ACC112 (cell line): Measurements from ENCODE around the gene FUS.
A peak's percentile ranks its signal among the peaks of the same experiment; 100 is the strongest.
"Not testable (repeated sequence)": the region's sequence is repeated elsewhere in the genome, so short reads cannot be mapped to it uniquely, and the experiment has no call there.

Experiments used
- H2AFZ ChIP-seq: fragments of 200-600 bp; sonication (generic); one replicate; pipeline ENCODE4 v1.6.0; 2017; ENCODE audit warnings: antibody characterized with exemption, low read length; ENCODE audit not compliant: unreplicated experiment
- H3K27ac ChIP-seq: fragments of 200-600 bp; sonication (generic); 2 replicates; pipeline ENCODE4 v1.5.1; 2014; ENCODE audit warnings: low read depth, mild to moderate bottlenecking, antibody characterized with exemption, low read length, moderate library complexity
- H3K27me3 ChIP-seq: fragments of 200-600 bp; sonication (generic); 2 replicates; pipeline ENCODE4 v1.6.1; 2014; ENCODE audit warnings: mild to moderate bottlenecking, antibody characterized with exemption, low read length, moderate library complexity, mixed read lengths; ENCODE audit not compliant: insufficient read depth
- H3K36me3 ChIP-seq: fragments of 200-600 bp; sonication (generic); 2 replicates; pipeline ENCODE4 v1.6.1; 2016; ENCODE audit warnings: mild to moderate bottlenecking, antibody characterized with exemption, low read length, moderate library complexity, mixed read lengths; ENCODE audit not compliant: insufficient read depth
- H3K4me1 ChIP-seq: fragments of 200-600 bp; sonication (generic); one replicate; pipeline ENCODE4 v1.6.1; 2016; ENCODE audit warnings: low read length, mixed read lengths; ENCODE audit not compliant: insufficient read depth, unreplicated experiment, control insufficient read depth
- H3K4me3 ChIP-seq: fragments of 200-600 bp; sonication (generic); 2 replicates; pipeline ENCODE4 v1.5.1; 2014; ENCODE audit warnings: mild to moderate bottlenecking, low read depth, low read length
- H3K79me2 ChIP-seq: fragments of 200-600 bp; sonication (generic); one replicate; pipeline ENCODE4 v1.6.0; 2016; ENCODE audit warnings: low read length; ENCODE audit not compliant: control insufficient read depth, unreplicated experiment, insufficient read depth

Gene FUS

GRCh38 chr16:31144418-31144817 lies 35.5 kb upstream of the FUS start:
- not testable (repeated sequence) for H2AFZ ChIP-seq, H3K4me3 ChIP-seq, H3K36me3 ChIP-seq, H3K79me2 ChIP-seq, H3K27ac ChIP-seq
- Histone ChIP-seq H3K27me3 (peaks cover 33% of the 10 kb centered on the region), H3K4me1 (peaks cover 25% of the 10 kb centered on the region)

- Histone ChIP-seq H3K4me1 (peaks cover 19% of the 10 kb centered on the region), H3K27me3 (peaks cover 37% of the 10 kb centered on the region), H2AFZ (no peak overlapping the region), H3K79me2 (no peaks in the 10 kb centered on the region), H3K27ac (no peak overlapping the region), H3K36me3 (no peaks in the 10 kb centered on the region), H3K4me3 (no peak overlapping the region)
Measured at GRCh38 chr16:31145398-31145990, 34.4 kb upstream of the FUS start.

- H3K4me1 ChIP-seq: peaks cover 6% of the 10 kb centered on the region
- no peaks in the 10 kb centered on the region for H3K36me3 ChIP-seq
- H3K27me3 ChIP-seq: peaks cover 37% of the 10 kb centered on the region
- no peak overlapping the region for H3K27ac ChIP-seq
- H3K4me3 ChIP-seq: no peak overlapping the region
- H2AFZ ChIP-seq: no peak overlapping the region
- H3K79me2 ChIP-seq: no peaks in the 10 kb centered on the region
Measured at GRCh38 chr16:31147574-31147973, 32.4 kb upstream of the FUS start.

GRCh38 chr16:31148281-31148728 lies 31.6 kb upstream of the FUS start:
- Histone ChIP-seq H3K36me3 (no peaks in the 10 kb centered on the region), H2AFZ (no peak overlapping the region), H3K27ac (no peak overlapping the region), H3K79me2 (no peaks in the 10 kb centered on the region), H3K4me3 (no peak overlapping the region), H3K4me1 (peaks cover under 1% of the 10 kb centered on the region), H3K27me3 (peaks cover 37% of the 10 kb centered on the region)

- no peak overlapping the region for H3K27ac ChIP-seq
- H2AFZ ChIP-seq: no peak overlapping the region
- H3K36me3 ChIP-seq: no peaks in the 10 kb centered on the region
- H3K4me3 ChIP-seq: no peak overlapping the region
- H3K27me3 ChIP-seq: peaks cover 37% of the 10 kb centered on the region
- H3K4me1 ChIP-seq: no peaks in the 10 kb centered on the region
- H3K79me2 ChIP-seq: no peaks in the 10 kb centered on the region
Measured at GRCh38 chr16:31148896-31149295, 31.0 kb upstream of the FUS start.

- H3K4me3 ChIP-seq: no peak overlapping the region
- H2AFZ ChIP-seq: no peak overlapping the region
- peaks cover 37% of the 10 kb centered on the region for H3K27me3 ChIP-seq
- H3K4me1 ChIP-seq: no peaks in the 10 kb centered on the region
- H3K79me2 ChIP-seq: no peaks in the 10 kb centered on the region
- no peaks in the 10 kb centered on the region for H3K36me3 ChIP-seq
- H3K27ac ChIP-seq: no peak overlapping the region
Measured at GRCh38 chr16:31149332-31149731, 30.6 kb upstream of the FUS start.

GRCh38 chr16:31149894-31150890 lies 29.7 kb upstream of the FUS start, which contains the start of gene PRSS36:
TSS of gene PRSS36 (minus strand) at chr16:31150066. CDS start at chr16:31150035, 31 bp downstream.
- no peak within 1 kb of the TSS for H3K27ac ChIP-seq
- H2AFZ ChIP-seq: no peak within 1 kb of the TSS
- no peaks in the 10 kb centered on the region for H3K36me3 ChIP-seq
- peaks cover 37% of the 10 kb centered on the region for H3K27me3 ChIP-seq
- no peaks in the 10 kb centered on the region for H3K79me2 ChIP-seq
- no peaks in the 10 kb centered on the region for H3K4me1 ChIP-seq
- H3K4me3 ChIP-seq: no peak within 1 kb of the TSS

- H3K4me1 ChIP-seq, H3K27ac ChIP-seq, H3K4me3 ChIP-seq, H3K36me3 ChIP-seq, H2AFZ ChIP-seq, H3K79me2 ChIP-seq: not testable (repeated sequence)
- H3K27me3 ChIP-seq: peaks cover 33% of the 10 kb centered on the region
Measured at GRCh38 chr16:31150976-31151375, 29.0 kb upstream of the FUS start.

GRCh38 chr16:31157136-31157535 lies 22.8 kb upstream of the FUS start:
- Histone ChIP-seq H3K4me3 (no peak overlapping the region; the same call in 1 of the 2 replicates), H3K27ac (no peak overlapping the region), H3K4me1 (no peaks in the 10 kb centered on the region), H2AFZ (peak overlapping the region; percentile 12), H3K79me2 (no peaks in the 10 kb centered on the region), H3K36me3 (no peaks in the 10 kb centered on the region), H3K27me3 (no peaks in the 10 kb centered on the region)

- no peaks in the 10 kb centered on the region for H3K79me2 ChIP-seq
- H3K27me3 ChIP-seq: no peaks in the 10 kb centered on the region
- no peak overlapping the region for H3K27ac ChIP-seq
- no peak overlapping the region for H3K4me3 ChIP-seq
- no peaks in the 10 kb centered on the region for H3K36me3 ChIP-seq
- H3K4me1 ChIP-seq: no peaks in the 10 kb centered on the region
- H2AFZ ChIP-seq: no peak overlapping the region
Measured at GRCh38 chr16:31167315-31167714, 12.6 kb upstream of the FUS start.
